Measurements from ENCODE around the gene ZNF625.

The ZNF625 gene
- long read RNA-seq: 0 reads

DNA sequence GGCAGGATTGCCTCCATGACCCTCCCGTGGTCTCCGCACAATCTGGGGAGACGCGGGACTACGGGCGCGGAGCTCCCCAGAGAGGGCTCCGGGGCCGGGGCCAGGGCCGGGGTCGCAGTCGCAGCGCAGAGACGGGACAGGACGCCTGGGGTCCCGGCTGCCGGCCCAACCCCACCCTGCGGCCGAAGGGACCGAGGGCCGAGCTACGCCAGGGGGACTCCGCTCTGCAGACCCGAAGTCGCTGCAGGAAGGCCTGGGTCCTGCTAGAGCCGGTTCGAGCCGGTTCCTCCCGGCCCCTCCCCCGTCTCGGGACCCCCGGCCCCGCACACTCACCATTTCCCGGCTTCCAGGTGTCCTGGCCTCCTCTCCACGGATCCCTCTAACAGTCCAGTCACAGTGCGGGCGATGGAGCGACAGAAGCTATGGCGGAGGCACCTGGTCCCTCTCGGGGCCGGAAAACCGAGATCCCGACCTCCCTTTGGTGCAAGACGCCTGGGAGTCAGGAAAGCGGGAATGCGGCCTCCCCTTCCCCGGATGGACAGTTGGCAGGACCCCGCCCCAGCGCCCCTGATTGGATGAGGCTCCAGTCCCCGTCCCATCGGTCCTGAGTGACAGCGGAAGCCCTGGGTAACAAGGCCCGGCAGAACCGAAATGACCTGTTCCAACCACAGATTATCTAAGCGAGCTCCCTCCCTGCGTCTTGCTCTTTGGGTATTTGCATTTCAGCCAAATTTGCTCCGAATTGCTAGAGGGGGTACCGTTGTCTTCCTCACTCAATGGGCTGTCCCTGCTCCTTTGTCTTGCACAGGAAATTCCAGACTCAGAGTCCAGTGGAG, at the start of gene ZNF625:
TSS of gene ZNF625 (minus strand) at position 512 of the 836 bp plus-strand sequence. CDS start at position 336, 176 bp downstream.
- no peak within 1 kb of the TSS for H3K27ac ChIP-seq (replicated peaks)
- no peak within 1 kb of the TSS for H3K4me3 ChIP-seq (replicated peaks; ENCODE audit: insufficient read depth, low read length)
- peaks cover 5% of the 10 kb centered on the region for H3K27me3 ChIP-seq (ENCODE audit: insufficient read depth, poor library complexity, severe bottlenecking)
- TF ChIP-seq POLR2AphosphoS5 (IDR thresholded peaks at IDR 0.05; ENCODE audit: low read depth) (no peak), GABPA (IDR thresholded peaks at IDR 0.05; ENCODE audit: low read depth) (no peak), SPI1 (IDR thresholded peaks at IDR 0.05; ENCODE audit: borderline replicate concordance, low read depth) (no peak)
- TF ChIP-seq, protein P1, sequence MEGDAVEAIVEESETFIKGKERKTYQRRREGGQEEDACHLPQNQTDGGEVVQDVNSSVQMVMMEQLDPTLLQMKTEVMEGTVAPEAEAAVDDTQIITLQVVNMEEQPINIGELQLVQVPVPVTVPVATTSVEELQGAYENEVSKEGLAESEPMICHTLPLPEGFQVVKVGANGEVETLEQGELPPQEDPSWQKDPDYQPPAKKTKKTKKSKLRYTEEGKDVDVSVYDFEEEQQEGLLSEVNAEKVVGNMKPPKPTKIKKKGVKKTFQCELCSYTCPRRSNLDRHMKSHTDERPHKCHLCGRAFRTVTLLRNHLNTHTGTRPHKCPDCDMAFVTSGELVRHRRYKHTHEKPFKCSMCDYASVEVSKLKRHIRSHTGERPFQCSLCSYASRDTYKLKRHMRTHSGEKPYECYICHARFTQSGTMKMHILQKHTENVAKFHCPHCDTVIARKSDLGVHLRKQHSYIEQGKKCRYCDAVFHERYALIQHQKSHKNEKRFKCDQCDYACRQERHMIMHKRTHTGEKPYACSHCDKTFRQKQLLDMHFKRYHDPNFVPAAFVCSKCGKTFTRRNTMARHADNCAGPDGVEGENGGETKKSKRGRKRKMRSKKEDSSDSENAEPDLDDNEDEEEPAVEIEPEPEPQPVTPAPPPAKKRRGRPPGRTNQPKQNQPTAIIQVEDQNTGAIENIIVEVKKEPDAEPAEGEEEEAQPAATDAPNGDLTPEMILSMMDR (IDR thresholded peaks at IDR 0.05; ENCODE audit: insufficient read depth, low read length): no peak
- TF ChIP-seq, protein P2, sequence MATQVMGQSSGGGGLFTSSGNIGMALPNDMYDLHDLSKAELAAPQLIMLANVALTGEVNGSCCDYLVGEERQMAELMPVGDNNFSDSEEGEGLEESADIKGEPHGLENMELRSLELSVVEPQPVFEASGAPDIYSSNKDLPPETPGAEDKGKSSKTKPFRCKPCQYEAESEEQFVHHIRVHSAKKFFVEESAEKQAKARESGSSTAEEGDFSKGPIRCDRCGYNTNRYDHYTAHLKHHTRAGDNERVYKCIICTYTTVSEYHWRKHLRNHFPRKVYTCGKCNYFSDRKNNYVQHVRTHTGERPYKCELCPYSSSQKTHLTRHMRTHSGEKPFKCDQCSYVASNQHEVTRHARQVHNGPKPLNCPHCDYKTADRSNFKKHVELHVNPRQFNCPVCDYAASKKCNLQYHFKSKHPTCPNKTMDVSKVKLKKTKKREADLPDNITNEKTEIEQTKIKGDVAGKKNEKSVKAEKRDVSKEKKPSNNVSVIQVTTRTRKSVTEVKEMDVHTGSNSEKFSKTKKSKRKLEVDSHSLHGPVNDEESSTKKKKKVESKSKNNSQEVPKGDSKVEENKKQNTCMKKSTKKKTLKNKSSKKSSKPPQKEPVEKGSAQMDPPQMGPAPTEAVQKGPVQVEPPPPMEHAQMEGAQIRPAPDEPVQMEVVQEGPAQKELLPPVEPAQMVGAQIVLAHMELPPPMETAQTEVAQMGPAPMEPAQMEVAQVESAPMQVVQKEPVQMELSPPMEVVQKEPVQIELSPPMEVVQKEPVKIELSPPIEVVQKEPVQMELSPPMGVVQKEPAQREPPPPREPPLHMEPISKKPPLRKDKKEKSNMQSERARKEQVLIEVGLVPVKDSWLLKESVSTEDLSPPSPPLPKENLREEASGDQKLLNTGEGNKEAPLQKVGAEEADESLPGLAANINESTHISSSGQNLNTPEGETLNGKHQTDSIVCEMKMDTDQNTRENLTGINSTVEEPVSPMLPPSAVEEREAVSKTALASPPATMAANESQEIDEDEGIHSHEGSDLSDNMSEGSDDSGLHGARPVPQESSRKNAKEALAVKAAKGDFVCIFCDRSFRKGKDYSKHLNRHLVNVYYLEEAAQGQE (IDR thresholded peaks at IDR 0.05; ENCODE audit: insufficient replicate concordance, low read depth): no peak
- DNase-seq (ENCODE audit: low read depth in 1 of 2, low spot score in 1 of 2): no peak

DNA sequence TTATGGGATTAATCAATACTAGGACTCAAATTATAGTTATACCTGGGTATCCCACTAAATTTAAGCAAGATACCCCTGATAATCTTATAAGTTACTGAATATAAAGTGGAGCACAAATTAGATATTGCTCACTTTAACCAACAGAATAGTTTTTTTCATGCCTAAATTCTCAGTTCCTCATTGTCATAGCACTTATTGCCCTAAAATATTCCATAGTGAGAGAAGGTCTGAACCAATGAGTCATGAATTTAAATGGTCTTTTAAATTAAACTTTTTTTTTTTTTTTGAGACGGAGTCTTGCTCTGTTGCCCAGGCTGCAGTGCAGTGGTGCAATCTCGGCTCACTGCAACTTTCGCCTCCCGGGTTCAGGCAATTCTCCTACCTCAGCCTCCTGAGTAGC, 48.8 kb upstream of the ZNF625 start:
- TF ChIP-seq, protein P2 (IDR thresholded peaks at IDR 0.05; ENCODE audit: insufficient replicate concordance, low read depth): no peak
- TF ChIP-seq SPI1 (IDR thresholded peaks at IDR 0.05; ENCODE audit: borderline replicate concordance, low read depth) (no peak), GABPA (IDR thresholded peaks at IDR 0.05; ENCODE audit: low read depth) (no peak), POLR2AphosphoS5 (IDR thresholded peaks at IDR 0.05; ENCODE audit: low read depth) (no peak)
- TF ChIP-seq, protein P1 (IDR thresholded peaks at IDR 0.05; ENCODE audit: insufficient read depth, low read length): no peak
- no peak overlapping the region for H3K4me3 ChIP-seq (replicated peaks; ENCODE audit: insufficient read depth, low read length)
- H3K27me3 ChIP-seq (ENCODE audit: insufficient read depth, poor library complexity, severe bottlenecking): no peaks in the 10 kb centered on the region
- H3K27ac ChIP-seq (replicated peaks): no peak overlapping the region
- DNase-seq (ENCODE audit: low read depth in 1 of 2, low spot score in 1 of 2): no peak

GRCh38 chr19:12202250-12202649, 45.7 kb upstream of the ZNF625 start:
- no peak for TF ChIP-seq SPI1 (IDR thresholded peaks at IDR 0.05; ENCODE audit: borderline replicate concordance, low read depth)
- TF ChIP-seq, protein P2 (IDR thresholded peaks at IDR 0.05; ENCODE audit: insufficient replicate concordance, low read depth): no peak
- TF ChIP-seq, protein P1 (IDR thresholded peaks at IDR 0.05; ENCODE audit: insufficient read depth, low read length): no peak
- TF ChIP-seq GABPA (IDR thresholded peaks at IDR 0.05; ENCODE audit: low read depth): no peak
- no peak for TF ChIP-seq POLR2AphosphoS5 (IDR thresholded peaks at IDR 0.05; ENCODE audit: low read depth)
- Histone ChIP-seq H3K27me3 (ENCODE audit: insufficient read depth, poor library complexity, severe bottlenecking) (no peaks in the 10 kb centered on the region), H3K27ac (replicated peaks) (no peak overlapping the region), H3K4me3 (replicated peaks; ENCODE audit: insufficient read depth, low read length) (no peak overlapping the region)
- DNase-seq (ENCODE audit: low read depth in 1 of 2, low spot score in 1 of 2): no peak

All from HL-60 (cell line).